Epithelial cell of umbilical artery (primary cell): ENCODE data around the gene ALKBH3. TPM values are rescaled to one million over a fixed set of nuclear protein-coding genes. Genes with fewer than 3 reads are reported as not detected.

Experiments used
- total RNA-seq: library from RNA; depleted of rRNA; stranded (reverse); fragments of >200 nt; gene quantifications from 2 replicates; pipeline ENCODE4 v1.2.3, GENCODE V29; 2014

The ALKBH3 gene
- total RNA-seq = 37.4 and 41.2 TPM in 2 replicates

DNA sequence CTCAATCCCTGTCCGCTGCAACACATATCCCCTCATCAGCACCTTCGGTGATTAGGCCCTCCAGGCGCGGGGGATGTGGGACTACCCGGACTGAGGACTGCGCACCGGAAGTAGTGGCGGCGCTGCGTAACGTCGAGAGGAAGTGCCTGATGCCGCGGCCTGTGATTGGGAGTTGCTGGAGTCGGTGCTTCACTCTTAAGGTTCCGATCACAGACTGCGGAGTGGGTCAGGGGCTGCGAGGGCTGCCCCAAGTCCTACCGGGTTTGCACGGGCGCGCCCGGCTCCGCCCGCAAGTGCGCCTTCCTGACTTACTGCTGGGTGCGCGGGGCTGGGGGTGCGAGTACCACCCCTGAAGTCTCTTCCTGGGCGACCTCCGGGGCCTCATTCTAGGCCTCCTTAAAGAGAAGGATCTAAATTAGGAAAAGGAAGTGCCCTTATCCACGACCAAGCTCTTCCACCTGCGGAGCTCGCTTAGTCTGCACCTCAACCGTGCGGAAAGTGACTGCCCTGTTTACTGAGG lies at the start of gene ALKBH3:
TSS of gene ALKBH3 (plus strand) at position 192 of the 520 bp plus-strand sequence. CDS start 1,822 bp downstream, outside the sequence.

Other genes with a start within 250 kb of the ALKBH3 start
- gene HSD17B12, start 200.1 kb upstream of the ALKBH3 start, total RNA-seq = 75.4 and 111 TPM in 2 replicates
- gene C11orf96, start 61.8 kb downstream of the ALKBH3 start, total RNA-seq = 4.7 and 12.7 TPM in 2 replicates
- not detected in 2 replicates for gene ACCSL, start 167.2 kb downstream of the ALKBH3 start, total RNA-seq
- gene ACCS, start 185.4 kb downstream of the ALKBH3 start, total RNA-seq = 2.3 and 5.3 TPM in 2 replicates
- gene EXT2, start 214.8 kb downstream of the ALKBH3 start, total RNA-seq = 73.4 and 128 TPM in 2 replicates